HG03457 (cell line): ENCODE results near the gene CSNK1D.

Experiments
- ATAC-seq: cut with Tn5 transposase; IDR thresholded peaks from one replicate; pipeline ENCODE4 v1.9.1; 2021; ENCODE audit warnings: moderate number of reproducible peaks; ENCODE audit not compliant: unreplicated experiment

CSNK1D gene

GRCh38 chr17:82253179-82253544 lies 20.3 kb downstream of the CSNK1D start:
- no peak for ATAC-seq

- no peak for ATAC-seq
Measured at GRCh38 chr17:82252511-82253178, 20.9 kb downstream of the CSNK1D start.

GRCh38 chr17:82250868-82251500 lies 22.5 kb downstream of the CSNK1D start:
- no peak for ATAC-seq

- no peak for ATAC-seq
Measured at GRCh38 chr17:82249896-82250581, 23.5 kb downstream of the CSNK1D start.

- no peak for ATAC-seq
Measured at GRCh38 chr17:82248815-82249674, 24.5 kb downstream of the CSNK1D start.

GRCh38 chr17:82247856-82248671 lies 25.4 kb downstream of the CSNK1D start:
- ATAC-seq = no peak

GRCh38 chr17:82247182-82247823 lies 26.2 kb downstream of the CSNK1D start:
- no peak for ATAC-seq

GRCh38 chr17:82246365-82247181 lies 26.9 kb downstream of the CSNK1D start:
- no peak for ATAC-seq

- ATAC-seq = no peak
Measured at GRCh38 chr17:82246040-82246364, 27.5 kb downstream of the CSNK1D start.

- no peak for ATAC-seq
Measured at GRCh38 chr17:82245134-82246039, 28.1 kb downstream of the CSNK1D start.

GRCh38 chr17:82244413-82245133 lies 28.9 kb downstream of the CSNK1D start:
- no peak for ATAC-seq

- ATAC-seq = no peak
Measured at GRCh38 chr17:82243648-82244412, 29.7 kb downstream of the CSNK1D start.

- ATAC-seq = no peak
Measured at GRCh38 chr17:82242977-82243647, 30.4 kb downstream of the CSNK1D start.

- no peak for ATAC-seq
Measured at GRCh38 chr17:82242698-82242976, 30.9 kb downstream of the CSNK1D start.

GRCh38 chr17:82241926-82242697 lies 31.4 kb downstream of the CSNK1D start:
- ATAC-seq = no peak
